Measurements from ENCODE around the gene FAM124B.

The FAM124B gene

GRCh38 chr2:224335991-224336390, 65.9 kb downstream of the FAM124B start:
- H3K4me3 ChIP-seq (ENCODE audit: low read depth, low read length): no peak overlapping the region
- no peak for TF ChIP-seq CTCF (IDR thresholded peaks at IDR 0.05; ENCODE audit: low read depth, low read length)
- no peak for TF ChIP-seq POLR2A (IDR thresholded peaks at IDR 0.05; ENCODE audit: extremely low read depth, insufficient read length)
- TF ChIP-seq MYC (IDR thresholded peaks at IDR 0.05; ENCODE audit: low read depth, low read length): no peak
- TF ChIP-seq, protein P1, sequence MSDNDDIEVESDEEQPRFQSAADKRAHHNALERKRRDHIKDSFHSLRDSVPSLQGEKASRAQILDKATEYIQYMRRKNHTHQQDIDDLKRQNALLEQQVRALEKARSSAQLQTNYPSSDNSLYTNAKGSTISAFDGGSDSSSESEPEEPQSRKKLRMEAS (IDR thresholded peaks at IDR 0.05; ENCODE audit: low read depth, low read length): no peak
- no peak for DNase-seq (ENCODE audit: low read depth)

DNA sequence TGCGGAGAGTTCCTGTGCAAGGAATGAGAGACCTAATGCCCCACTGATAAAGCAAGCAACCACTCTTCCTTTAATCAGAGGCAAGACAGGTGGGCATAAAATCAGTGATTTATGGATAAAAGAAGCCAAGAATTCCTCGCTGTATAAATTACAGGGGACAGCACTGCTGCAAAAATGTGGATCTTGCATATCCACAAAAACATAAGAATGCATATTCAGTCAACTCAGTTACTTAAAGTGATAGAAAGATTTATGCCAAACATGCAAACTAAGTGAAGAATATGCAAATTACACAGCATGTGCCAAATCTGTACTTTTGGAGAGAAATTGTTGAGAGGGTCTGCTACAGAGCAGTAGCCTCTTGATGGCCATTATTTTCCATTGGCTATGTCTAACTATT, 67.2 kb downstream of the FAM124B start:
- no peak for DNase-seq (ENCODE audit: low read depth)
- no peak overlapping the region for H3K4me3 ChIP-seq (ENCODE audit: low read depth, low read length)
- no peak for TF ChIP-seq CTCF (IDR thresholded peaks at IDR 0.05; ENCODE audit: low read depth, low read length)
- TF ChIP-seq POLR2A (IDR thresholded peaks at IDR 0.05; ENCODE audit: extremely low read depth, insufficient read length): no peak
- TF ChIP-seq, protein P1 (IDR thresholded peaks at IDR 0.05; ENCODE audit: low read depth, low read length): no peak
- no peak for TF ChIP-seq MYC (IDR thresholded peaks at IDR 0.05; ENCODE audit: low read depth, low read length)

DNA sequence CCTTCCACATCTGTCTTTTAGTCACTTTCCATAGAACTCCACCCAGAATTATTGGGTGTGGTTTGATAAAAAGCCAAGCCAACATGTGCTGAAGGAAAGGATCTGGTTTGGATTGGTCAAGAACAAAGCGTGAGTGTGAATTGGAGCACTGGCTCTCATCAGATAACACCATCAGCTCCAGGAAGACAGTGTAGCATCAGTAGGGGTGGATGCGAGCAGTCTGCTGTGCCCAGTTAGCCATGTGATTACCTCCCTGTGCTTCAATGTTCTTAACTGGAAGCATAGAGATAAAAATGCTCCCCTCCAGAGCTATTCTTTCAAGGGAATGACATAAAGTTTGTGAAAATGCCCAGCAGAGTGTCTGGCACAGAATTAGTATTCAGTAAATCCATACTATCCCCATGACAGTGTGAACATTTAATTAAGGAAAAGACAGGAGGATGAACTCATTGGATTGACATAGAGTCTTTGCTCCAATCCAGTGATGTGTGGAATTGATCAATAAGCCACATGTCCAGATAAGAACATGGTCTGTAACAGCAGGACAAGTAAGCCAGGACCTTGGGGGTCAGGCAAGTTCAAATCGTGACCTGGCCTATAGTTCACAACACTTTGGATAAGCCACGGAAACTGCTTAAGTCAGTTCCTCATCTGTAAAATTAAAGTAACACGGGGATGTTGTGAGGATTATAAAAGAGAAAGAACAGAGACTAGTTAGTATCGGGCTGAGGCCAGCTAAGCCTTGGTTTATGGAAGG, 68.0 kb downstream of the FAM124B start:
- TF ChIP-seq POLR2A (IDR thresholded peaks at IDR 0.05; ENCODE audit: extremely low read depth, insufficient read length) (no peak), MYC (IDR thresholded peaks at IDR 0.05; ENCODE audit: low read depth, low read length) (no peak), CTCF (IDR thresholded peaks at IDR 0.05; ENCODE audit: low read depth, low read length) (no peak)
- TF ChIP-seq, protein P1 (IDR thresholded peaks at IDR 0.05; ENCODE audit: low read depth, low read length): no peak
- no peak for DNase-seq (ENCODE audit: low read depth)
- H3K4me3 ChIP-seq (ENCODE audit: low read depth, low read length): no peak overlapping the region

GRCh38 chr2:224331698-224332097, 70.2 kb downstream of the FAM124B start:
- no peak overlapping the region for H3K4me3 ChIP-seq (ENCODE audit: low read depth, low read length)
- TF ChIP-seq CTCF (IDR thresholded peaks at IDR 0.05; ENCODE audit: low read depth, low read length): no peak
- TF ChIP-seq MYC (IDR thresholded peaks at IDR 0.05; ENCODE audit: low read depth, low read length): no peak
- TF ChIP-seq POLR2A (IDR thresholded peaks at IDR 0.05; ENCODE audit: extremely low read depth, insufficient read length): no peak
- TF ChIP-seq, protein P1 (IDR thresholded peaks at IDR 0.05; ENCODE audit: low read depth, low read length): no peak
- DNase-seq (ENCODE audit: low read depth): no peak

DNA sequence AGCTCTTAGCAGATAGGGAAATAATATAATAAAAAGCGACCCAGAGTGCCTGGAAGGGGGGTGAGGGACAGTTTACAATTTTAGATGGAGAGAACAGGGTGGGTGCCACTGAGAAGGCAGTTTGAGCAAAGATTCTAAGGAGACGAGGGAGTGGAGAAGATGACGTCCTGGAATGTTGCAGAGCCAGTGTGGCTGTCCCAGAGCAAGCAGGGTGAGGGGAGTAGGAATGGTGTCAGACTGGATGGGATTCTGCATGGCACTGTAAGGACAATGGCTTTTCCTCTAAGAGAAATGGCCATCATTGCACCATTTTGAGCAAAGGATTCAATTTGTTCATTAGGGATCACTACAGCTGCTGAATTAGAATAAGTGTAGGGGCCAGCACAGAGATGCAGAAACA, 73.1 kb downstream of the FAM124B start:
- H3K4me3 ChIP-seq (ENCODE audit: low read depth, low read length): no peak overlapping the region
- TF ChIP-seq CTCF (IDR thresholded peaks at IDR 0.05; ENCODE audit: low read depth, low read length): no peak
- TF ChIP-seq POLR2A (IDR thresholded peaks at IDR 0.05; ENCODE audit: extremely low read depth, insufficient read length): no peak
- TF ChIP-seq MYC (IDR thresholded peaks at IDR 0.05; ENCODE audit: low read depth, low read length): no peak
- TF ChIP-seq, protein P1 (IDR thresholded peaks at IDR 0.05; ENCODE audit: low read depth, low read length): no peak
- DNase-seq (ENCODE audit: low read depth): no peak
